Anterior cingulate cortex (tissue), 58 donors: Measurements from ENCODE around the gene WSCD1.

ENCODE experiments used
- DNase-seq, 58 donors: peaks; one replicate each; lab custom pipeline; 2025; lab: John Stamatoyannopoulos, UW

WSCD1 gene

DNA sequence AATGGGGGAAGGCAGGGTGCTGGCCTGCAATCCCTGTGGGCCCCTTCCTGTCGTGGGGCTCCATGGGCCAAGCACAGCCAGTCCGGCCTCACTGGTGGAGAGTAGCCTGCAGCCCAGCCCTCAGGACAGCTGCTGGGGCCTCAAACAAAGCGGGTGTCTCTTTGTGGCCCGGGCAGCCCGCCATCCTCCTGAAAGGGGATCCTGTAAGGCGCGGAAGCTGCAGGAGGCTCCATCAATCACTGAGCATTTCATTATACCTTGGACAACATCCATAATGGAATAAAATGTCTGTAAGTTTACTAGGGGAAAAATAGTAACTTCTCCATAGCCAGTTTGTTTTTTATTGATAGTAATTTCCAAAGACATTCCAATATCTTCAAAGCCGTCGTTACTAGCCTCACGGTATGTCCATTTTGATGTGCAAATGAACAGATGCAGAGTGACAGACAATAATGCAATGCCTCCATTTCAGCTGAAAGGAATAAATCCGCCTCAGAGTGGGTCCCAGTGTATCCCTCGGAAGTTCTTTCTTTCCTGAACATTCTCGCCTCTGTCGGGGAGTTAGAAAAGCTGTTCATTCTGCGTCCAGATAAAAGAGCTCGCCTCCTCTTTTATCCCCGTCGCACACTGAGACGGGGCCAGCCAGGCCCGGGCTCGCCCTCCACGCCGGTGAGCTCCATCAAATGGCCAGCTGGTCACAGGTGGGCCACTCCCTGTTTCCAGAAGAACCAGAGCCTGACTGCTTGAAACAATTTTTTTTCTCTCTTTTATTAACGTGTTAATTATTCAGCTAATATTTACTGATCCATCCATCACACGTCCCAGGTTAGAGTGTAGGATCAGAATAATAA, 14.4 kb downstream of the WSCD1 start:
- peak in 55 of 58 donors; percentile 17 to 96 (median 81) for DNase-seq

DNA sequence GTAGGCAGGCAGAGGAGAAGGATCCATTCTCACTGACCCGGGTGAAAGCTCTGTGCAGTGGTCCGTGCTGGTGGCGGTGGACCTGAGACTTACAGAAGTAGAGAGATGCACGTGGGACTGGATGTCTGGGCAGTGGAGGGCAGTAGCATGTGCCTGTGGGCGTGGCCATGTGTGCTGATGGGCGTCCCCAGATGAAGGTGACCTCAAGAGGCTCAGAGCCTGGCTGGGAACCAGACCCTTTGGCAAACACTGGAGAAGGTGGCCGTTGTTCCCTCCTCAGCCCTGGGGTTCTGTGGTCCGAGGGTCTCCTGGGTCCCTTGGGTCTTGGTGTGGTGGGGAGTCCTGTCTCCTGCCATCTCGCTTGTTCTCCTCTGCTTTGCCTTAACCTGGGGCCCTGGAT, 15.6 kb downstream of the WSCD1 start:
- DNase-seq, result no peak

DNA sequence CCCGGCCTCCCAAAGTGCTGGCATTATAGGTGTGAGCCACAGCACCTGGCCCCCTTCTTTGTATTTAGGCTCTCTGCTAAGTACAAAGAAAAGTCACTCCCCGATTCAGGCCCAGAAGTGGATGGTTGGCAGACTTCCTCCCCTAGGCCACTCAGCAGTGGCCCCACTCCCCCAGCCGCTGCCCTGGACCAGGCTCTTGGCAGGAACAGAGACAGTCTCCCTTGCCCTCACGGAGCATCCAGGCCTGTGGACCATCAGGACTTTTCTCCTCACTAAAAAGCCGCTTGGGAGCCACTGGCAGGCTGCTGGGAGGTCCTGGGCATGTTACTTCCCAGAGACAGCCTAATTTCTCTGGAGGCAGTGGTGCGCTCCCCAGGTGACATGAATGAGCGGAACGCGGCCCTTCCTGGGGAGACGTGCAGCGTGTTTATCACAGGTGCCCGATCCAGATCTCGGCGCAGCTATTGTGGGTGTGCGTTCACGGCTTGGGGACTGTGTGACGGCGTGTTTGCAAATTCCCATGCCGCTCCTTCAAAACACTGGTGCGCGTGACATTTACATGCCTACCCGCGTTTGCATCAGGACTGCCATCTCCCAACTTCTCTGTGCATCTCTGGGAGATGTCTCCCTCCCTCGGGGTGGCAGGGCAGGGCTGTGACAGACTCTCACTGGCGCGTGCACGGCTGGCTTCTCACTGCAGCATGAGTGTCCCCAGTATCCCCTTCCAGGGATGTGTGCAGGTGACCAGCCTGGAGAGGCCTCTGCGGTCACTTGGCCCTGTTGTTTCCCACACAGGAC, 16.6 kb downstream of the WSCD1 start:
- DNase-seq, result no peak

DNA sequence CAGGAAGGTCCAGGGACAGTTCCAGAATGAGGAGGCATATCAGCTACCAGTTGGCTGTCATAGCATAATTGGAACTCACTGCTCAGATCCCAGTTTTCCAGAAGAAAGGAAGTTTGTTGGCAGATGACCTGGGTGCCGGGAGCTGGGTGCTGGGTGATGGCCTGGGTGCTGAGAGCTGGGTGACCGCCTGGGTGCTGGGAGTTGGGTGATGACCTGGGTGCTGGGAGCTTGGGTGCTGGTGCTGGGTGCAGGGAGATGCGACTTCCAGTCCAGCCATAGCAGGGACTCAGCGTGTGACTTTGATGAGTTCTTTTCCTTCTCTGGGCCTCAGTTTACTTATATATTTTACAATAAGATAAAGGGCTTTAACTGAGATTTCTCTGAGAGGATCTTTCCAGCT, 18.0 kb downstream of the WSCD1 start:
- no peak for DNase-seq

DNA sequence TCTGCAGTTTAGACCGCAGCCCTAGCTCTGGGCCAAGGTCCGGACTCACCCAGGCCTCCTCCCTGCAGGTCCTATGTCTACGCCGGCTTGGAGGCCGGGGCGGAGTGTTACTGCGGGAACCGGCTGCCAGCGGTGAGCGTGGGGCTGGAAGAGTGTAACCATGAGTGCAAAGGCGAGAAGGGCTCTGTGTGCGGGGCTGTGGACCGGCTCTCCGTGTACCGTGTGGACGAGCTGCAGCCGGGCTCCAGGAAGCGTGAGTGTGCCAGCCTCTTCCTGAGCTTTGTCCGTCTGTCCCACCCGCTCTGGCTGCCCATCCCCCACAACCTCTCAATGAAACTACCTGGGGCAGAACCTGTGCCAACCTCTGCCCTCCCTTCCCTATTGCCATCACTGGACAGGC, 20.1 kb downstream of the WSCD1 start:
- DNase-seq, result no peak

DNA sequence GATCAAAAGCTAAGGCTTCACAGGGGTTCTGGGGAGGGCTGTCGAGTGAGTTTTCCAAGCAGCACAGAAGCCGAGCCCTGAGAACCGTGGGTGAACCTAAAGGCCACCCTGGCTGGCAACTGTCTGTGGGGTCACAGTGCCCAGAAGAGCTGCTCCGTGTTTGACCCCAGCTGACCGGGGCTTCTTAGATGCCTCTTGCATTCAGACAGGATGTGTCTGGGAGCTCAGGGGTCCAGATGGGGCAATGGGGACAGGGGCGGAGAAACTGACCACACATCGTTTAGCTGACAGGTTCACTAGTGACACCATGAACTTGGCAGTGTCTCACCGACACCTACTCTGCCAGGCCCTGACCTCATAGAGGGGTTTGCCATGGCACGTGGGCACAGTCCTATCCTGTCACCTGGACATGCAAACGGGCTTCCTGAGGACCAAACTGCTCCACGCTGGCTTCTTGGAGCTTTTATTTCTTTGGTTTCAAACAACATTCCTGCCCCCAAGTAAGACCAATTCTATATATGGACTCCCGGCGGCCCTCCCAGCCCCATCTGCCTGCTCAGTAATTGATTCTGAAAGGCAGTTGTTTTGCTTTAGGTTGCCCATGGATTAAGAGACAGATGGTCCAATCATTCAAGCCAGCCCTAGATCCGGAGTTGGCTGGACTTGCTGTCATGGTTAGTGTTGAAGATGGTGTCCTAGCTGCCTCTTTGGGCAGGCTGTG, 22.2 kb downstream of the WSCD1 start:
- no peak for DNase-seq

DNA sequence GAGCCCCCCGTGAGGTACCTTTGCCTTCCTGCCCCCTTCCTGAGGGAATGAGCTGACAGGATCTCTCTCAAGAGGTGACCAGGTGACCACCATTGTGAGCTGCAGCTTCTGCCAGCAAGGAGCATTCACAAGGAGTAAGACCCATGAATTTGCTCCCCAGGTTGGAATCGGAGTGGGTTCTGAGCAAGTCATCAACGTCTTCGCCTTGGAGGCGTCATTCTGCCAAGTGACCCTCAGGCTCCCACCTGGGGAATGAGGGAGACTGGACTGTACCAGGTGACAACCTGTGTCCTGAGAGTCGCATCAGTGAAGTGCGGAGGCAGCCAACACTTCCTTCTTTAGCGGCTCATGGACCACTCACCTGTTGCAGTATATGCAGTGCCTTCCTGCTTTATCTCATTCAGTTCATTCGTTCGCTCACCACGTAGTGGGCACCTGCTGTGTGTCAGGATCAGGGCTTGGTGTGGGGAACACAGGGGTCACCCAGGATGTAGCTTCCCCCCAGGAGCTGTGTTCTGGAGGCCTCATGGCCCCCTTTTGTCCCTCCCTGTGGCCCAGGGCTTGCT, 22.8 kb downstream of the WSCD1 start:
- DNase-seq, result no peak

DNA sequence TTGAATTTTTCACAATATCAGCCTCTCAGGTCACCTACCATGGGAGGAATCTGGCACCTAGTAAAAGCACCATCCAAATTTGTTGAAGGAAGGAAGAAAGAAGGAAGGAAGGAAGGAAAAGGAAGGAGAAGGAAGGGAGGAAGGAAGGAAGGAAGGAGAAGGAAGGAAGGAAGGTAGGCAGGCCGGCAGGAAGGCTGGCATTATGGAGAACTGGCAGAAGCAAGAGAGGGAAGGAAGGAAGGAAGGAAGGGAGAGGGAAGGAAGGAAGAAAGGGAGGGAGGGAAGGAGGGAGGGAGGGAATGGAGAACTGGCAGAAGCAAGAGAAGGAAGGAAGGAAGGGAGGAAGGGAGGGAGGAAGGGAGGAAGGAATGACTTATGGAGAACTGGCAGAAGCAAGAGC, 24.3 kb downstream of the WSCD1 start:
- DNase-seq, result no peak

DNA sequence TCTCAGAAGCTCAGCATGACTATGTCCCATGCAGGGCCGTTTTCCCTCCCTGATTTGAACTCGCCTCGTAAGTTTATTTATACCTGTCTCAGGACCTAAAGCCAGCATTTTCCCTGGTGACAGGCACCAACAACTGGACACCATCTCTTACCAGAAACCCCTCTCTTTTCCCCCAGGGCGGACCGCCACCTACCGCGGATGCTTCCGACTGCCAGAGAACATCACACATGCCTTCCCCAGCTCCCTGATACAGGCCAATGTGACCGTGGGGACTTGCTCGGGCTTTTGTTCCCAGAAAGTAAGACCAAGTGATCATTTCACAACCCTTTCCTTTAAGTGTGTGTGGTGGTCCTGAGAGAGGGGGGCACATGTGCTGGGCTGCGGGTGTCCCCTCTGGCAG, 24.7 kb downstream of the WSCD1 start:
- DNase-seq, result no peak

DNA sequence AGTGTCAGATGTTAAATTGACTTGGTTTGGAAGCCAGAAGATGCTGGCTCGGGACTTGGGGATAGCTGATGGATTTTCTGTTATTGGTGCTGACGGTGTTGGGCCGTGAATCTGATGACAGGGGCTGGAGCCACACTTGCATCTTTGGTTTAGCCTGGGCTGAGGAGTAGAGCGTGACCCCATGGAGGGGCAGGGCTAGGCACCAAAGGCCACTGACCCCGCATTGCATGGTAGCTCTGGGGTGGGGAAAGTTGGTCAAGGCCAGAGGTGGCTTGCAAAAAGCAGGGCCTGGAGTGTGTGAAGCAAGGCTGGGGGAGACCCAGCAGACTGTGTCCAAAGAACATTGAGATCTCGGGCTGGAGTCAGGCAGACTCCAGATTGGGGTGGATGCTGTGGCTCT, 25.3 kb downstream of the WSCD1 start:
- no peak for DNase-seq

DNA sequence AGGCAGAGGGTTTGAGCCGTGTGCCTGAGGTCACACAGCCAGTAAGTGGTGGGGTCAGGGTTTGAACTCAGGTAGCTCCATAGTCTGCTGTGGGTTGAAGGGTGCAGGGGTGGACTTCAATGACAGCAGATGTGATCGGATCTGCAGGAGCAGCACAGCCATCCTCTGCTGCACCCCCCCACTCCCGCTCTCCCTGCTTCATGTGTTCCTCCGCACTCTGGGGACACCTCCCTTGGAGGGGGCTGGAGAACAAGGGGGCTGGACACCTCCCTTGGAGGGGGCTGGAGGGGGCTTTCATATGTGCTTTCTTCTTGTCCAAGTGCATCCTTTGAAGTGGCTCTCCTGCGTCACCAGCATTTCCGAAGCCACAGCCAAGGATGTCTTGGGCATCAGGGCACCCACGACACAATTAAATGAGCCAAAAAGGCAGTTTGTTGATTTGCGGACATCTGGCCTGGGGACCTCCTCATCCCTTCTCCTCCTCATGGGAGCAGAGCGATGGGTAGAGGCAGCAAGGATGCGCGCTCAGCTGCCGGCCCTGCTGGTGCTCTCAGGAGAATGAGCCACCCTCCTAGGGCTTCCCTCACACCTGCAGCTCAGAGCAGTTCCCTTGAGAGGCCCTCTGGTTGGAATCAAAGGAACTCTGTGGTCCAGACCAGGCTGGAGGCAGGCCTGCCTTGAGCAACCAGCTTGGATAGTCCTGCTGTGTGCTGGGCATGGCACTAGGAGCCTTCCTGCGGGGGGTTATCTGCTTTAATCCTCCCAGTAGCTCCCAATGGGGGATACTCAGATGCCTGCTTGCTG, 26.2 kb downstream of the WSCD1 start:
- DNase-seq, result no peak

DNA sequence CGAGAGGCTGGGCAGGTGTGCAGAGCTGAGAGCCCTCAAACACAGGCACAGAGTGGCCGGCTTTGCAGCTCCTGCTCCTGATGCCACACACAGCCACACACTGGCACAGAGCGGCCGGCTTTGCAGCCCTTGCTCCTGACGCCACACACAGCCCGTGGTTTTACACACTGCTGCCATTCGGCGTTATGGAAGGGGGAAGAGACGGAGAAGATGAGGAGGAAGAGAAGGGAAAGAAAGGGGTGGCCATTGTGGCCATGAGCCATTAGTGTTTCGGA, 26.8 kb downstream of the WSCD1 start:
- DNase-seq, result no peak

DNA sequence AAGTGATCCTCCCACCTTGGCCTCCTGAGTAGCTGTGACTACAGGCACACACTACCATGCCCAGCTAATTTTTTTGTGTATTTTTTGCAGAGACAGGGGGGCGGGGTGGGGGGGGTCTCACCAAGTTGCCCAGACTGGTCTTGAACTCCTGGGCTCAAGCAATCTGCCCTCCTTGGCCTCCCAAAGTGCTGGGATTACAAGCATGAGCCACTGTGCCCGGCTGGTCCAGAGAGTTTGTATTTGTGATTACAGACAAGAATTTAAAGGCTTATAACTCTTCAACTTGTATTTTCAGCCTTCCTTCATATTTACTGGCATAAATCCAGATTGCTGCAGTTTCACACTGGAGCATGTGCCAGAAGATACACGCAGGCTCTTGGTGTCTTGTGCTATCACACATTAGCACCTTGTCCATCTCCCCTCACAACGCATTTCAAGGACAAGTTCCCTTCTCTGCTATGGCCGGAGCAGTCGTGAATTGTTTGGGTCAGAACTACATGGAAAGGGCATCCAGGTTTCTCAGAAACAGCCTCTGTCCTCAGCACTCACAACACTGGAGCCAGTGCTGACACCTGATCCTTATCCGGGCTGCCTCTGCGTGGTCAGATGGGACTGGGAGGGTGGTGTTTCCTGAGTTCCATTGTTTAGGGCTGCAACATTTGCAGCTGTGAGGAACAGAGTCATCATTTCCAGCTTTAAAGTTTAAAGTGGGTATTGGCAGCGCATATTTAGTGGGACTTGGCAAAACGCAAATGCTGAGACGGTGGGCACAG, 28.1 kb downstream of the WSCD1 start:
- DNase-seq, result no peak

DNA sequence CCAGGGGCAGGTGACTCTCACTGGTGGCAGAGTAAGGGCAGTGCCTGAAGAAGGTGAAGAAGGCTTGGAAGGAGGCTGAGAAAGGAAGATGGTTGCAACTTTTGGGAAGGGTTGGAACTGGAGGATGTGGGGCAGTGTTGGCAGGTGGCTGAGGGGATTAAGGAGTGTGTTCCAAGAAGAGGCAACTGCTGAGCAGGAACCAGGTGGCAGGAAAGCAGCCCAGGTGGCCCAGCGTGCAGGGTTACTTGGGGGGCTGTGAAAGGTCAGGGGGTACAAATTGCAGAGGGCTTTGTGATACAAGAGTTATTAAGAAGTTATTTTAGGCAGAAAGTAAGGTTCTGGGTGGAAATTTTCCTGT, 28.6 kb downstream of the WSCD1 start:
- DNase-seq, result no peak

DNA sequence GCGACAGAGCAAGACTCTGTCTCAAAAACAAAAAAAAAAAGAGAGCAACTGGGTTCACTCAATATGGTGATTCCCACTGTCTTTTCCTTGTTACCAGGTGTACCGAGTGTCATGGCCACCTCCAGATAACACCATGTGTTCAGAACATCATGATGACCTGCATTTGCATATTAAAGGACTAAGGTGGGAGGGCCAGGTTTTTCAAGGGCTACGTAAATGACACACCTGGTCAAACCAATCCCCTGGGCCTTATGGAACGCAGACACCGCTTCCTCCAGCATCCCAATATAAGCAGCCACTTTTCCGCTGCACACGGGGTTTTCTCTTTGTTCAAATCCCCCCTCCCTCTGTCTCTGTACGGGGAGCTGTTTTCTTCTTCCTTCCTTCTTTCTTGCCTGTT, 29.3 kb downstream of the WSCD1 start:
- DNase-seq, result no peak

DNA sequence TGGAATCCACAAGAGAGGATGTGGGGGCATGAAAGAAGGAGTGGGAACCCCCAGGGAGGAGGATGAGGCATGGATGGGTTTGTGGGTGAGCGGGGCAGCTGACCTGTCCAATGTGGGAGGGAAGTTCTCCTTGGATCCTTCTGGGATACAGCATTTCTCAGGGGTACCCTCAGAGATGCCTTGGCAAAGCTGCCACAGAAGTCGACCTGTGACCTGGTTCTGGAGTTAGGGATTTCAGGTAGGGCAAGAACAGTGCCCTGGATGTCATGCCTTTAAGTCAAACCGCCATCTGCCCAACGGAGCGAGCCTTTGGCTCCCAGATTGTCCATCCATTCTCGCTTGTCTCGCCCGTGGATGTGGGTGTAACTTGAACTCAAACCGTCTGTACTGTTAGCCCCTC, 30.0 kb downstream of the WSCD1 start:
- DNase-seq, result no peak

DNA sequence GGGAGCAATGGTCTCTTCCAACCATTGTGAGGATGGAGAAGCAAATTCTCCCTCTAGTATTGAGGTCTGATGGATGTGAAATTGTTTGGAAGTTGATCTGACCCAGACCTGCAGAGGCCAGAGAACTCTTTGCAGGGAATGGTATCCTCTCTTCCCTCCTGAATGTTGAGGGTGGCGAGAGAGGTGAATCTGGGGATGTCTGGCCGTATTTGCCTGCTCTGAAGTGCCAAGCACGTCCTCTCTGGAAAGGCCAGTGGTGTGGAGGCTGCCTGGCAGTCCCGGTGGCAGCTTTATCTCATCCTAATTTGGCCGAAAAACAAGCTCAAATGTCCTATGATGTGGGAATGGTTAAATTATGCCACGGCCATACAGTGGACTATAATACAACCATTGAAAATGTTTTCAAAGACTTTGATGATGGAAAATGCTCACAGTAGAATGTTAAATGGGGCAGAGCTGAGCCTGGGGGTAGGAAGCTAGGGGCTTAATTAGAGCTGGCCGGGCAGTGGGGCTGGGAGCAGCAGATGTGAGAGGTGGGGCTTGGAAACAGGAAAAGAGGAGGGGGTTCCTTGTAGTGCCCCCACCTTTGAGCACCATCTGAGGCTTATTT, 30.8 kb downstream of the WSCD1 start:
- no peak for DNase-seq

DNA sequence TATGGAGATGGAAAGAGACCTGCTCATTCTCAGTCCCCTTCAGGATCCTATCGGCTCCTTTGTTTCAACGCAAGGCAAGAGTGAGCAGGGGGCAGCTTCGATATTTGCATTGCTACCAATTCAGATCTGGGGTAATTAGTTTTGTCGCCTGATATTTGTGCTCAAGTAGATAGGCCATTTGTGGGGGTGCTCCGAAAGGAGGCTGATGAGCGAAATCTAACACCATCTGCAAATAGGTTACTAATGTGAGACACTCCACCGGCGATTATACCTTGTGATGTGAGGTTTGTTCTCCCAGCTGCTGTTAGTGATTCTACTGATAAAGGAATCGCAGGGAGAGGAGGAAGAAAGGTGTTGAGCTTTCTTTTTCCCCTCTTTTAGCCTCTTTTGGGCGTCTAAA, 31.5 kb downstream of the WSCD1 start:
- DNase-seq, result no peak

DNA sequence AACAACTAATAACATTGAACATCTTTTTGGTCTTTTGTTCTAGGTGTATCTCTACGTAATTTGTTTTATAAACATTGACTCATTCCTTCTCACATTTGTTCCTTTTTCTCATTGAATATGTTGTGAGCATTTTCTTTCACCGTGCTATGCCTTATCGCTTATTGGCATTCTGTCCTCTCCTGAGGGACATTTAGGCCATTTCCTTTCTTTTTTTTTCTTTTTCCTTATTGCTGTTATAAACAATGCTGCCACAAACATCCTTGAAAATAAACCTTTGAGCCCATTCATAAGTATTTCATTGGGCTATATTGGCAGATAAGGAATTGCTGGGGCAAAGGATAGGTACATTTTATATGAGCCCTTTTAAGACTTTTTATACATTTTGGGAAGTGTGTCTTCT, 32.4 kb downstream of the WSCD1 start:
- DNase-seq, result no peak
